ENCODE measurements around the gene L3MBTL4.
"Not testable (repeated sequence)": the region's sequence is repeated elsewhere in the genome, so short reads cannot be mapped to it uniquely, and the experiment has no call there.

L3MBTL4 gene

DNA sequence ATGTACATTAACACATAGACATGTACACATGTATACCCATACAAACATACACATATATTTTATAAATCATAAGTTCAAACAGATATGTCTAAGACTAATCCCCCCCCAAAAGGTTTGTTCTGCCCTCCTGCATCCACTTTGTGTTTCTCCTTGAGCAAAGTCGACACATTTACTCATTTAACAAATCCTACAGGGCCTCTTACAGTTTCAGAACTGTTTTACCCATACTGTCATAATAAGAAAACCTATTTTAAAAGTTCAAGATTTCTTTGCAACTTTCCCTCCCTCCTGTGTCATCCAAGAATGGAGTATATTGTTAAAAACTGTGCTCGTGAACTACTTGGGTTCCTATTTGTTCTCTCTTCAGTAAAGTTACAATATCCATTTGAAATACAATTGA lies 166.7 kb downstream of the L3MBTL4 start:
- DNase-seq = no peak

DNA sequence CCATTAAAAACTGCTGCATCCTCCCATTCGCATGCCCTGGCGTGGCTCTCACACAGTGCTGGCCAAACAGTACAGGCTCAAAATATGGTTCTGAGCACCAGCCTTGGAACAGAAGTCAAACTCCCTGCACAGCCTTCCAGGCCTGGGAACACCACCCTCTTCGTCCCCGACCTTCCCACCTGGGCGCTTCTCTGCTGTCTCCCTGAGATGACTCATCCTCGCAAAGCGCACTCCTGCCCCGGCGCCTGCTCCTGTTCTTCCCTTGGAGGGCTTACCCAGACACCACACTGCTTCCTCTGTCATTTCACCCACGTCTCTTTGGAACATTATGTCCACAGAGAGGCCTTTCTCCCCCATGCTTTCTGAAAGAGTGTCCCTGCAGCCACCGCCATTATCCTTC lies 172.7 kb downstream of the L3MBTL4 start:
- no peak for DNase-seq

DNA sequence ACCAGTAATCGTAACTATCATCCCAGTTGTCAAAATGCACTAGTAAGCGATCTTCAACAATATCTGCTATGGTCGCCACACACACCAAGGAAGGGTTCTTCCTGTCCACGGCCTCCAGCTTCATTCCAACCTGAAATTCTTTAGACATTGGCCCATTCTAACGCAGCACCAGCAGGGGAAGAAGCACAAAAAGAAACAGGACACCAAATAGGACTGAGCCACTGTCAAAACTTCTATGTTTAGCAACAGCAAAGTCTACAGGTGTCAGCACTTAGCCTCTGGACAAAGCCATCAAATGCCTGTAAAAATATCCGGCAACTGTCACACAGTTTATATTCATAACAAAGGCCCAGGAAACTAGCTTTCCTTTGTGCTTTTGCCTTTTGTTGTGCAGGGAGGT lies 175.0 kb downstream of the L3MBTL4 start:
- no peak for DNase-seq

DNA sequence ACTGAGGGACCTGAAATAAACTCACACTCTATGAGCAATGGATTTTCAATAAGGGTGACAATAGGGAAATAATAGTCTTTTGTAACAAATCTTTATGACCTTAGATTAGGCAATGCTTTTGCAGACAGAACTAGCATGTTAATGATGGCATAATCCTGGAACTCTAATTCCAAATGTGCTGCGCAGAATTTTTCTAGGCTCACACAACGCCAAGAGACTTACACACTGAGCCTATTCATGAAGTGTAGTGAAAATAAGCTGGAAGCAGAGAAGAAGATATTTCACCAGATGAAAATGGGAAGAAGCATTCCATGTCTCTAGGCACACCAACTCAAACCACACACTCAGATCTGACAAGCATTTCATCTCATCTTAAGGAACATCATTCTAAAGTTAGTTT lies 178.5 kb downstream of the L3MBTL4 start:
- DNase-seq = no peak

DNA sequence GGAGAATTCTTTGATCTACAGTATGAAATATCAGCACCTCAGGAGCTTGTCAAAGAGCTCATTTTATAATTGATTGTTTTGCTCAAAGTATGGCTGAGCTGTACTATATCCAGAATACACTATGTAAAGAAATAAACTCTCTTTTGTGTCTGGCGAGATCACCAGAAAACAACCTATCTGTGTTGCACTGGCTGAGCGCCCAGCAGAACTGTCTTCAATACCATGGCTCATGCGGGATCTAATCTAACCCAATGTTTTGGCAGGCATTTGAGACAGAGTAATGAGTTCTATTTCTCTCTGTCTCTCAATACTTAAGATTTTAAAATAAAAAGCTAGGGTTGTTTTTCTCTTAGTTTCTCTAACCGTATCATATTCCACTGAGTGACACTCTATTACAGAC lies 192.4 kb downstream of the L3MBTL4 start:
- DNase-seq = no peak

DNA sequence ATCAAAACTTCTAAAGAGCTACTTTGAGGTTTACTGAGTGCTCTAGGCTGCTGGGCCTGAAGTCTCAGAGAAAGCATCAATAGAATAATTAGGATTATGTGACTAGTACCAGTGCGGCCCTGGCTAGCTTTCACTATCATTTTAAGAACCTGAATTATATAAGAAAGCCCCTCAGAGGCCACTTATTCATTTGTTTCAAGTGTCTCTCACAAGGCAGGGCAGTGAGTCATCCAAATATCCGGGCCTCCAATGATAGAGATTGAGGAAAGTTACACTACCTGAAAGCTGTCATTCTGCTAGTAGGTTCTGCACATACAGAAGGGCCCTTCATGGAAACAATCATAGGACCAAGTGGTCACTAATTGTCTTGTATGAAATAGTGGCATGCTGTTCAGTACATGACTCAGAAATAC lies 193.1 kb downstream of the L3MBTL4 start:
- DNase-seq = no peak

DNA sequence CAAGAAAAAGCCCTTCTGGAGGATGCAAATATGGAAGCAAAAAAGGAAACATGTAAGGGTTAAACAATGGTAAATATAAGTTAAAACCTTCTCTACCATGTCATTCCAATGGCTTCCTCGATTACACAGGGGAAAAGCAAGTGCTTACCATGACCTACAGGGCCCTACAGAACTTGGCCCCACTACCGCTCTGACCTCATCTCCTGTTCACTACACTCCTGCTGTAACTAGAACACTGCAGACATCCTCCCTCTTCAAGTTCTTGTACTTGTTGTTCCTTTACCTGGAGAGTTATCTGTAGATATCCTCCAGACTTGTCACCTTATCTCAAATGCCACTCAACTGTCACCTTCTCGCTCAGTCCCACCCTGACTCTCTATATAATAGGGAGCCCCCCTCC lies 194.6 kb downstream of the L3MBTL4 start:
- no peak for DNase-seq

DNA sequence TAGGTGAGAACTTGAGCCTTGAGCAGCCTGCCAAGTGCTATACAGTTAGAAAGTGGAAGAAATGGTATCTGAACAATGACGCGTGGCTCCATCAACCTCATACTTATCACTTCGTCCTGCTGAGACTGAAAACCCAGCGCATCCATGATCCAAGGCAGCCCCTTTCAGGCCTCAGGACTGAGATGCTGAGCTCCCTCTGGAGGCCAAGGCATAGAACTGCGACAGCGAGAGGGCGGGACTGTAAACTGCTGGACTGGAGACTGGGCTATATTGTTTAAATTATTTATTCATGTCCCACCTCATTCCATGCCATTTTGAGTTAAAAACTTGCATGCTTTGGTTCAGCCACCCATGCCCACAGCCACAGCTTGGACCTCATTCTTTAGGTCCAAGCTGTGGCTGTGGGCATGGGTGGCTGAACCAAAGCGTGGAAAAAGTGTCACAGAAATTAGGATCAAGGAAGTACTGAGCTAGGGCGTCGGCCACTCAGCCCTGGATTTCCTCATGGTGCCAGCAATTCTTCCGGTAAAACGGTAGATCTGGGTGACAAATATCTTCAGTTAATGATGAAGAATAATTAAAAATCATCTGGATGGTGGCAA lies 195.5 kb downstream of the L3MBTL4 start:
- peak; percentile 11 for DNase-seq

DNA sequence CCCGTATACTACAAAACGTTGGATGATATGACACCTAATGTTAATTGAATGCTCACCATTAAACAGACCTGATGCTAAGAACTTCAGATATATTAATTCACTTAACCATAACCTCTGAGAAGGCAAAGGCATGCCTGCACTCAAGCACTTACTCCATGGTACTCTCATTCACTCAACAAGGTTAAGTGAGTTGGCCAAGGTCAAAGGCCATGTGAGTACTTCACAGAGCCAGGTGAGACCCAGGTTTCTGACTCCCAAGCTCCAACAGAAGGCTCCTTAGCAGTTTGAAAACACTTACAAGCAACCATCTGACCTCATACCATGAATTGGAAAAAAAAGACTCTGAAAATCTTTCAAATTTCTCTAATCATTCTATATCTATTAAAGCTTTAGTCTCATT lies 198.8 kb downstream of the L3MBTL4 start:
- DNase-seq = no peak

DNA sequence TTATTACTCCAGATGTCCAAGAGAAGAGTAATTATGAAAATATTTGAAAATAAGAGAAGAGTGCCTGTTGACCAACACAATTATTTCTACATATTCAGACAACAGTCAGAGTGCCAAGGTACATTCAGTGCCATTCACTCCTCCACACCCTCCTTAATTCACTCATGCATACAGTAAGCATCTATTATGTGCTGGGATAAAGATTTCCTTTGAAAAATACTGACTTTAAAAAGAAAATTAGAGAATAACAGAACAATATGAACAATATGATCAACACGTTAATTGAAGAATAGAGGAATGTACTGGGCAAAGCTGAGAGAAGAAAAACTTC lies 203.6 kb downstream of the L3MBTL4 start:
- no peak for DNase-seq

DNA sequence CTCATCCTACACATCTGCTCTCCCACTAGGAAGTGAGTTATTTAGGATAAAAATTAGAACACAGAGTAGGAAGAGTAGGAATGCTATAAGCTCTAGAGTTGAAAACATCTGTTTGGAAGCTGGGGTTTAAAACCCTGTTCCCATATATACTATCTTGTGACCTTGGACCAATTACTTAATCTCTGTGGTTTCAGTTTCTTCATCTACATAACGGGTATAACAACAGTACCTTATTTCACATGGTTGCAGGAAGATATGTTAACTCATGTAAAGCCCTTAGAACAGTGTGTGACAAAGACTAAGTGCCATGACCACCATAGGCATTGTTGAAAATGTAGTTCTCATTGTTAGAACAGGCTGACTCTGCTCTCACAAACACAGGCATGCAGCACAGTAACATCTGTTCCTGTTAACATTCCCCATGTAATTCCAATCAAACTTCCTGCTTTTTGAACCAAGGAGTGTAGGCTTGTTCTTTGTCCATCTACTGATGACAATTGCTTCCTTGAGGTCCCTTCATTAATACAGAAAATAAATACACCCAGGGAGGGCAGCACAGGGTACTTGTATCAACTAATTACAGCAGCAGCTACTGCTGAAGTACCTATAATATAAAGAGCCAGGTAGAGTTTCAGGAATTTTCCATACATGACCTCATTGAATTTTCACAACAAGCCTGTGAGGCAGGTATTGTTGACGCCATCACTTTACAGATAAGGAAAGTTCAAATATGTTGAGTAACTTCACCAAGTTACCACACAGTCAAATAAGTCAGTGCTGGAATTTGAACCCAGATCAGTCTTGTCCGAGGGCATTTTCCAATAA lies 204.2 kb downstream of the L3MBTL4 start:
- DNase-seq = no peak

DNA sequence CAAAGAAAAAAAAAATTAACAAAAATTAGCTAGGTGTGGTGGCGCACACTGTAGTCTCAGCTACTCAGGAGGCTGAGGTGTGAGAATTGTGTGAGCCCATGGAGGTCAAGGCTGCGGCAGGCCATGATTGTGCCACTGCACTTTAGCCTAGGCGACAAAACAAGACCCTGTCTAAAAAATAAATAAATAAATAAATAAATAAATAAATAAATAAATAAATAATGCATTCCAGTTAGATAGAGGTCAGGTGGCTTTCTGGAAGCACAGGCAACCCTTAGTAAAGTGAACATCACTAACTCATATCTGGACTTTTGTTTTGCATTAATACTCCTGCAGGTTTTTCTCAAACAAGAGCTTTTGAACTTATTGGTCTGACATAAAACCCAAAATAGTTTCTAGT lies 206.8 kb downstream of the L3MBTL4 start:
- DNase-seq = no peak

DNA sequence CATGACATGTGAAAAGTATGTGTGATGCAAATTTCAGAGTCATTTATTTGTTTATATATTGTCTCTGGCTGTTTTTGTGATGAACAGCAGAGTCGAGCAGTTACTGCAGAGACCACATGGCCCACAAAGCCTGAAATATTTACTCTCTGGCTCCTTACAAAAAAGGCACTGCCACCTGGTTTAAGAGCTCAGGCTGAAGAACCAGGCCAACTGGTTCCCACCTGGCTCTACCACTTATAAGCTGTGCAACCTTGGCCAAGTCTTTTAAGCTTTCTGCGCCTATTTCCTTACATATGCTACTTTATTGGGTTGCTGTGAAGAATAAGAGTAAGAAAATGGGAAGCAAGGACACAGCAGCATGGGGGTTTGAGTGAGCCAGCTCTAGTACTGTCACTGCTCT lies 207.6 kb downstream of the L3MBTL4 start:
- DNase-seq = no peak

DNA sequence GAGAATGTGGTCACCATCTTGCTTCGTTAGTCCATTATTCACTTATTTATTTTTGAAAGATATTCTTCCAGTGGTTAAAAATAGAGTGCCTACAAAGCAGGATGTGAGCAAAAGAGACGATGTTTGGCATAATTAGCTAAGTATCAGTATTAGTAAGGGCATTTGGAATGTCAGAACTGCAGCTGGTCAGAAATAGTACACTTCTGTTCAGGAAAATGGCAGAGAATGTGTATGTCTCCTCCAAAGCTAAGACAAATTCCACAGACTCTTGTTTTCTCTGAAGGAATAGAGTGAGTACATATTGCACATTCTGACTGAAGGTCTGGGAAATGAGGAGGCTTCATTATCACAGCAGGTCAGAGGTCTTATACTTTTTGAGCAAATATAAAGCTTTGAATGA lies 209.0 kb downstream of the L3MBTL4 start:
- DNase-seq = no peak

DNA sequence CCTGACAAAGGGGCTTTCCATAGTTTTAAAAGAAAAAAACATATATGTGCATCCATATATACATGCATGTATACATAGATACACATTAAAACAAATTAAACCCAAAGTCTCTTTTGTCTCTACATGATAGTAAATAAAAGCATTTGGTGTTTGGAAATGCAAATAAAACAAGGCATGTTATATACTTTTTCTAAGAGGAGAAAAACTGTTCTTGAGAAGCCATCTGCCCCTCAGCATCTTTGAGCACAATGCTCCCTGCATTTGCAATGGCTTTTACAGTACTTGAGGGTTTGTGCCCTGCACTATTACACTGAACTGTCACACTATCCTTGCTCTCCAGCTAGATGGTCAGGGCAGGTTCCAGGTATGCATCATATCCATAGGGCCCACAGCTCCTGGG lies 210.2 kb downstream of the L3MBTL4 start:
- DNase-seq = no peak

DNA sequence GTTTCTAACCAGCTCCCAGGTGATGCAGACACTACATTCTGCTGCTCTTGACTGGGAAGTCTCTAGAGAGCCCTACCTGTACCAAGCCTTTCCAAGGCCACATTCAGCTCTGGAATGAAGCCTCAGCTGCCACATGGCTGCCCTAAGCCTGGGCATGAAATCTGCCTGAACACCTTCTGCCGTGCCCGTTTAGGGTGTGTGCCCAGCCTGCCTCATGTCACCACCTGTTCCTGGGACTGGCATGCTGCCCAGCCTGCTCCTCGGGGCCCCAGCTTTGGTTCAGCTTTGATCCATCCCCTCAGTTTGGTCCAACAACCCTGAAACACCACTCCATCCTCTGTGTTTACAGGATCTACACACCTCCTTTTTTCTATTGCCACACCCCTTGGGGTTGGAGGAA lies 210.9 kb downstream of the L3MBTL4 start:
- DNase-seq = no peak

DNA sequence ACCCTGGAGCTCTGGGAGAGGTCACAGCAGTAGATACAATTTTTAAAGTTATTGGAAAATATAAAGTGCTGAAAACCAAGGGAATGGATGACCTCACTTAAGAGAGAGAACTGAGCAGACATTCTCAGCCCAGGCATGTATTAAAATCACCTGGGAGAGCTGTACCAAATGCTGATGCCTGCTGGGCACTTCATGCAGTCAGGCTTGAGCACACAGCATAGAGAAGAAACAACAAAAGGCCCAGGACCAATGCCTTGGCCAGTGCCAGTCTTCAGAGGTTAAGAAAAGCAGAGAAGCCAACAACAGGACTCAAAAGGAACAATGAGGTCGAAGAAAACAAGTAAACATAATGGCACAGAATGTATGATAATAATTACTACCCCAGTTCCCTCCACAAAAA lies 211.8 kb downstream of the L3MBTL4 start:
- no peak for DNase-seq

DNA sequence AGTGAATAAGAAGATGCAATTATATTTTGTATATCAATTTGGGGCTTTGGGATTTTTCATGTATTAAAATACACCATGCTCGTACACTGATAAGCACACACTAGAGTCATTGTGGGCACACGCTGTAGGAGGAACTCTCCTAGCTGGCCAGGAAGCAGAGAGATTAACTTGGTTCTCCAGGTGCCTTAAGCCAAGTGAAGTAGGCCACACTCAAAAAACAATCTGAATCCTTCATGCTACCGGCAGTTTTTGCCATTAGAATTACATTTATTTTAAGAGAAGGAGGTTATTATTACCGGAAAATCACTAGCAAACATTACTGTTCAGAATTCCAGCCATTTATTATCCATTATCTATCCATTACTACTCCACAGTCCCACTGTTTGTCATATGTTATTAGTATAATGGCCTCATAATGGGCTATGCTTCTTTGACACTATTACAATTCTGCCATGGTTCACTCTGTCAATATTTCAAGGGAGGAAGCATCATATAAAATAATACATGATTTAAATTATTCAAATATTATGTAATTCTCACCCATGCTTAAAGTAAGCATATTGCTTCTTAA lies 214.4 kb downstream of the L3MBTL4 start:
- DNase-seq = no peak

DNA sequence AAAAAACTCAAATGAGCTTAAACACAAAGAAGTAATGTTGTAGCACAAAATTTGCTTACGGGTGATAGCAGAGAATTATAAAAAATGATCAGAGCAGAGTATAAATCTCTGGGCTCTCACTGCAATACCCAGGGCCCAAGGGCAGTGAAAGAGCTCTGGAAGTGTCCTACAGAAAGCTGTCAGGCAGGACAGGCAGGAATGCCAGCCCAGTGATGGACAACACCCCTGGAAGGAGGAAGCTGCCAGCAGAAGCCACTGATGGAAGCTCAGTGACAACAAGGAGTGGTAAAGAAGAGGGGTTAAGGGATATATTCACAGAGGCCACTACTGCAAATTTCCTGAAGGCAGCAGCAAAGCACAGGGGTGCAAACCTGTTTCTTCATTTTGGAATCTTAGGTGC lies 214.9 kb downstream of the L3MBTL4 start:
- DNase-seq = no peak

DNA sequence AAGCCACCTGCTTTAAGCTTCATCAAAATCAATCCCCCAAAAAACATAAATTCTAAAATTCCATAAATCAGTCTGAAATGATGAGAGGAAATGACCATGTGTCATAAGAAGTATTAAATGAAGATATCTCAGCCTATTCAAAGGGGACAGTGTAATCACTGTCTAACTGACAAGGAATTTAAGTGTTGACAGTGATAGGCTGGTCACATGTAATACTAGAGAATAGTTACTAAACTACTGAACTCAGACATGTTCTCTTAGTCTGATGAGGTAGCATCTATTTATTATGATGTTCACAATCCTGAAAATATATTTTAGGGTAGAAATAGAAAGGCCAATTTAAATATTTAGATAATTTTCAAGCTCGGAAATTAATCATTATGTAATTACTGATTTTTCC lies 216.1 kb downstream of the L3MBTL4 start:
- DNase-seq = no peak

DNA sequence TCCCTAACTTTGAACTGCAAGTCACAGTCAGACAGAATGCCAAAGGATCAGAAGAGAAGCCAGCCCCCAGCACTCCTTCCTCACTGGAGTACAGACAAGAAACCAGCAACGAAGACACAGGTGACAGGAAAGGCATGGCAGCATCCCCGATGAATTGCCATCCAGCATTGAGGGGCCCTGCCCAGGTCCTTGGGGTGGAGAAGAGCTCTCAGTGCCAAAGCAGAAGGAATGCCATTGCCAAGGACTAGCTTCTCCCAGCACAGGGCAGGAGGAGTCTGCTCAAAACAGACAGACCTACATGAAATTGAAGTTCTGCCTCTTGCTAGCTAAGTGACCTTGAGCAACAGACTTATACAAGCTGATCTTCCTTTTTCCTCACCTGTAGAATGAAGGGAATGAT lies 220.1 kb downstream of the L3MBTL4 start:
- DNase-seq = no peak

DNA sequence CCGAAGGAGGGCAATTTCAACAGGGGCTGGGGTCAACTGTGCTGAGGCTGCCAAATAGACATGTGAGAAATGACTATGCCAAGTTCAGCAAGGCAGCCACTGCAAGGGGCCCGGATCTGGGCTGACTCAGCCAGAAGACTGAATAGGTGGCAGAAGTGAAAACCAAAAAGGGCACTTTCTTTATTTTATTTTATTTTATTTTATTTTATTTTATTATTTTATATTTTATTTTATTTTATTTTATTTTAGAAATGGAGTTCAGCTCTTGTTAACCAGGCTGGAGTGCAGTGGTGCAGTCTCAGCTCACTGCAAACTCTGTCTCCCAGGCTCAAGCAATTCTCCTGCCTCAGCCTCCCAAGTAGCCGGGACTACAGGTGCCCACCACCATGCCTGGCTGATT lies 228.9 kb downstream of the L3MBTL4 start:
- DNase-seq = not testable (repeated sequence)

DNA sequence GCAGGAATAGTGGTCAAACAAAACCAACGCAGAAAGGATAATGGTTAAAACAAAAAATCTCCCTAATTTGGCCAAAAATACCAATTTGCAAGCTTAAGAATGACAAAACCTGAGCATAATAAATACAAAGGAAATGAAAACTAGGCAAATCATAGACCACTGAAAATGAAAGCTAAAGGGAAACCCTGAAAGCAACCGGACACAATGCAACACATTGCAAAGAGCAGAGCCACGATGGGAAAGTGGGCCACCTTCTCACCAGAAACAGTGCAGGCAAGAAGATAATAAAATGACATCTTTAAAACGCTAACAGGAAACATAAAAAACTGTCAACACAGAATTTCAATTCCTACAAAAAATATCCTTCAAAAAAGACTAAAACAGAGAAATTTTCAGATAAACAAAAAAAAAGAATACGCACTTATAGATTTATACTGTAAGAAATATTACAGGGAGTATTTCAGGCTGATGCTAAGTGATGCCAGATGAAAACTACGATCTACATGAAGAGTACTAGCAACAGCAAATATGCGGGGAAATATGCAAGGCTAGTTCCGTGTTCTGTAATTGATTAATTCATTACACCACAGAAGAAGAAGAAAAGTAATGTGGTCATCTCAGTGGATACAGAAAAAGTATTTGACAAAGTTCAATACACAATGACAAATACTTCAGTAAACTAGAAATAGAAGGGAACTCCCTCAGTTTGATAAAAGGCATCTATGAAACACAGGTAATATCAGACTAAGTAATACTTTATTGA lies 239.5 kb downstream of the L3MBTL4 start:
- no peak for DNase-seq

DNA sequence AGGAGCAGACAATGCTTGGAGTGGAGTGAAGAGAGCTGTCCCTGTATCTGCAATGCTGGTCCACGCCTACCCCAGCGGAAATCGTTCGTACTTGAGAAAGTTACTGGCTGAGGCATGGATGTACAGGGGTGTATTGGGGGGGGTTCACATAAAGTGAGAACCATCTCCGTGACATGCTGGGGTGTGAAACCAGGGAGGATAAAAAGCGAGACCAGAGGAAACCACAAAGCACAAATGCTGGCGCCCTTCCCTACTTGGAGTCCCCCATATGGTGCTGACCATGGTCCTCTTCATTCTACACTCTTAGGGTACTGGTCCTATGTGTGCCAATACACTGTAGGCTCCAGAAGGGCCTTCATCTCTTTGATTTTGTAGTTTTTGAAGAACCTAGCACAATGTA lies 244.1 kb downstream of the L3MBTL4 start:
- no peak for DNase-seq
